AML-193 (cell line): Measurements from ENCODE around the gene DCLK1.
A peak's percentile ranks its signal among the peaks of the same experiment; 100 is the strongest.

Experiments
- DNase-seq, 2 experiments: peaks; one replicate each; lab custom pipeline; 2025; lab: John Stamatoyannopoulos, UW

DCLK1 gene

GRCh38 chr13:35830850-35831450 lies 300.2 kb downstream of the DCLK1 start:
- no peak for DNase-seq

DNA sequence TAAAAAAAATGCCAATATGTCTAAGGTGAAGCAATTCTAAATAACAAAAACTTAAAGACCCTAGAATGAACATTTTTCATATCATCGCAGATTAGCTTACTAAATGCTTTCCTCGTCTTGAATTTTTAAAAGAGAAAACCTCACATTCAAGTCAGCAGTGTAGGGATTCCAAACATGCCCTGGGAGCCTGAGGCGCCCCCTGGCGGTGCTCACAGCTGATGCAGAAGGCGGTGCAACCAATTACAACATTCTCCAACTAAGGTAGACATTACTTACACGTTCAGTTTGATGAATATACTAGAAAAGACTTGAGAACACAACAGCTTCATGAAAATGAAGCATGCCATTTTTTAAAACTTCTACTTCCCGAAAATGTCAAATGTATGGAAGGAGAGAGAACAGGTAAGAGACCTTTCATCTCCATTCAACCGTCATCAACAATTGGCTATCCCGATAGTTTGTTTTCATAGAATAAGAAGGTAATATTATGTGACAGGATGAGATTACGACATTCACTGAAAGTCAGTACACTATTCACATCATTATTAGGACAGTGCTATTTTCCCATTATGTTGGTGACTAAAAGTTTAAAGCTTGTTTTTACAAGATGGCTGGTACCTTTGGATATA lies 304.4 kb downstream of the DCLK1 start:
- DNase-seq: peak; percentile 24 to 34

DNA sequence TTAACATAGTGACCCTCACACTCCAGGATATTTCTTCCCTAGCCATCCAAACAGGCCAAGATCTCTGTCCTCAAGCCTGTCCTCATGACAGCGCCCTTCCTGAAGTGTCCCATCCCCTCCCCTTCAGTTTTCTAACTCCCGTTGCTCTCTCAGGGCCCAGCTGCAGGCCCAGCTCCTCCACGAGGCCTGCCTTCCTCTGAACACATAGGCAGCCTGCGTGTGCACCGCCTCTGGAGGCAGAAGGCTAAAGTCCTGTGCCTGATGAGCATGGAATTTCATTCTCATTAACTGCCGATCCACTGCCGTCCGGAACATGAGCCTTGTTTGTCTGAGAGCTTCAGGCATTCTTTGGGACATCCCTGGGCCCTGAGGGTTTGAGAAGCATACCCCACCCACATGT lies 306.4 kb downstream of the DCLK1 start:
- no peak for DNase-seq

DNA sequence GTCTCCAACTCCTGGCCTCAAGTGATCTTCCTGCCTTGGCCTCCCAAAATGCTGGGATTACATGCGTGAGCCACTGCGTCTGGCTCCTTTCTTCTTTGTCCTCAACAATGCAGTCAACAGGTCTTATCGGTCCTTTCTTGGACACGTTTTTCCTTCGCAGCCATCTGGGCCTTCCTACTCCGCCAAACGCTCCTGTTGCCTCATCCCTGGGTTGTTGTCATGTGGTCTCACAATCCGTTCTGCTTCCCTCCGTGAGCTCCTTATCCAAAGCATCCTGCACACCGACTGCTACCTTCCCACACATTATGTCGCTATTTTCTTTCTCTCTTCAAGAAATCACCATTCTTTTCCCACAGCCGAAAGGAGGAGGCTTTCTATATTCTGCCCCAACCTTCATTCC lies 306.8 kb downstream of the DCLK1 start:
- DNase-seq: no peak

- no peak for DNase-seq
Observed at GRCh38 chr13:35822666-35823065, 308.5 kb downstream of the DCLK1 start.

DNA sequence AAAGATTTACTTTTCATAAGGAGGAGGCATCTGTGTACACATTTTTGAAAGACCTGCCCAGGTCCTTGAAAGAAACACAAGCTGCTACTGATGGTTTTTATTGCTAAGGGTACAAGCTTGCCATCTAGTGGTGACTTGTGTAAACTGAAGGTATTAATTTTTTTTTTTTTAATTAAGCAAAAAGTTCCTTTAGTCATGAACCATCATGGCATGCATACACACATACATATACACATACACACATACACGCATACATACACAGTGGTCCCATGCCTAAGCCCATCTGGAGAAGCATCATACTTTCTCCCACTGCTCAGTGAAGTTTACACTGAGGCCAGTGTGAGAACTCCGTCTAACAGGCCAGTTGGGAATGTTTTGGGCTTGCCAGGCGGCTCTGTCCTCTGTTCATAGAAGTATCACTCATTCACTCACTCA lies 312.5 kb downstream of the DCLK1 start:
- peak; percentile 11 to 27 for DNase-seq

DNA sequence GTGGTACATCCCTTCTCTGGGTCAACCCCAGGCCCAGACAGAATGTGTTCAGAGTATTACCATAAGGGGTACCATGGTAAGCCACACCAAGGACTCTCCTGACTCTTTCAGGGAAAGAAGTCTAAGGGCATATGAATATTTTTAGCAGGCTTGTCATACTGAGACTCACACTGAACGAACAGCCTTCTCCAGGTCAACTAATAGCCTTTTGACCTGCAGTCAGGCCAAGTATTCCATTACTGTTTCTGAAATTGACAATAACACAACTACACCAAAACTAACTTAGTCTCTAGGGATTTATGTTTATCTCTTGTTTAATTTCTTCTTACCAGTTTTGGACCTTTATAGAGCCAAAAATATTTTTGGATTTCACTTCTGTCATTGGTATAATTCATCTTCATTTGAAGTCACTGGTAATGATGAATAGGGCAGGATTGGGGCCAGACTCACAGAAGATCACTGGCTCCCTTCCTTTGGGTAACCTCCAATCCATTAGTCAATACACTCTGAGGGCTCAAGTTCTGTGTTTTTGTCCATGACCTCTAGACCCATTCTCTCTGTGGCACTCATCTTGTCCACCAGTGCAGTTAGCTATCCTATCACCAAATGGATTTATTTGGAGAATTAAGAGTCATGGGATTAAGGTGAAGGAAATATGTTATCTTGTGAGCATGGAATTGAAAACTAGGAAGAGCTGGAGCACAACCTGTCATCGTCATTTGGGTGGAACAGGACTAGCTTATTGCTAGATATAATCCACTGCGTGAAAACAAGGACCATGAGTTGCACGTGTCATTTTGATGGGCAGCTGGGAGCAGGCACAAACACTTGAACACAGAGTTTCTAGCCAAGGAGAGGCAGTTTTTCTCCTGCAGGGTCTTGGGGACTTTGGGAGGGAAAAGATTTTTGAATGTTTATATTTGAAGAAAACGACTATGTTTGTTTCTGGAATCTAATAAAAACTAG lies 313.3 kb downstream of the DCLK1 start:
- DNase-seq: no peak

- no peak for DNase-seq
Observed at GRCh38 chr13:35814605-35815011, 316.6 kb downstream of the DCLK1 start.

DNA sequence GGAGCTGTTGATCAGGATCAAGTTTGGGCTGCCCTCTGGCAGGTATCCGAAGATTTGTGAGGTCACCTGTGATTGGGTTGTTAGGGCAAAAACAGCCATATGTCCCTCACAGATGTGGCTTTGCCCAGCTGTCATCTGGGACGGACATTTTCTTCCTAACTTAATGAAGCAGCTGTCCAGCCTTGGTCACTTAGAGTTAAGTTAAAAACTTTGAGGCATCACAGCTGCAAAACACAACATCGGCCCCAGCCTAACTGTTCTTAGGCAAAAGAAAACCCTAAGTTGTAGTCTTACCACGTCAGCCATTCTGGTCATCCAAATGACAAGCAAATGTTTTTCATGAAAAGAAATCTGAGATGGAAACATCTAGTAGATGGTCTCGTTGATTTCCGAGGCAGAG lies 318.4 kb downstream of the DCLK1 start:
- DNase-seq: no peak

DNA sequence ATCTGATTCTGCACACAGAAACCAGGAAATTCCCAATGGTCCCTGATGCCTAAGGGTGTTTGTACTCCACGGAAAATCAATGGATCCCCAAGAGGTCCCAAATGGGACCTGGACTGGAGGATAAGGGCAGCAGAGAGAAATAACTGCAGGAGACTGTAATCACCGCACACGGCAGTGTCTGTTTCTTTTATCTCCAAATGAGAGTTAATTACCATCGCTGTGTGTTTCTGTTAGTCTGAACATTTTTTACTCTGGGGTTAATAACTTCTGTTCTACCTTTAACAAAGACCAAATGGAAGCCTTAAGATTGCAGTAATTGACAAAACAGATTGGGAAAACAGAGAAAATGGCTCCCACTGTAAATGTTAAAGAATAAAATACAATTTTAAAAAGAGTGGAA lies 320.9 kb downstream of the DCLK1 start:
- no peak for DNase-seq

- no peak for DNase-seq
Observed at GRCh38 chr13:35808846-35809245, 322.3 kb downstream of the DCLK1 start.

DNA sequence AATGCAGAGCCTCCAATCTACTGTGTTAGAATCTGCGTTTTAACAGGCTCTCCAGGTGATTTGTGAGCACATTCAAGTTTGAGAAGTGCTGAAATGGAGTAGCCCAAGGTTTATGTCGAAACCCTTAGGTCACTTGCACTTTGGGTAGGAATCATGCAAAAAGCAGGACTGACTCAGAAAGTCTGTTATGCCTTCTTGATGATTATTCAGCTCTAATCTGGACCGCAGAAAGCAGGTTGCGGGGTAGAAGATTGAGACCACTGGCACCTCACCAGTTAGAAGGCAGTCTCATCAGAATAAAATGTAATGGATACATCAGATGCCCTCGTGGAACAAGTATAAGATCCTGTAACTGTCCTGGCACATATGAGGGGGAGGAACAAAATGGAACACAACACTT lies 326.3 kb downstream of the DCLK1 start:
- DNase-seq: no peak

DNA sequence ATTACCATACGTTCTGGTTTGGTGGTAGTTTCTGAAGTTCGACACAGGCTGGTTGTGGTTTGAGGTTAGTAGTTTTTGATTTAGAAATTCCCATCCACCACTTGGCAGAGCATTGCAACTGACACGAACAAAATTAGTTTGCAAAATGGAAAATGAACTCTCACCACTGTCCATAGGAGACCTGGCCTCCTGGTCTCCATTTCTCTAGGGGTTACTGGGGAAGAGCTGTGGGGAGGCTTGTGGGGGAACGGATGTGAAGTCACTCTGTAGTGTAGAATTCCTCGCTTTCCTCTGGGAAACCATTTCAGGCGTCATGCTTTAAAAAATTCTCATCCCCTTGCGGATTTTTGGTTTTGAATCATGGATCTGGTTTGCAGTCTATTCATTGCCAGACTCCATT lies 333.2 kb downstream of the DCLK1 start:
- DNase-seq: no peak

DNA sequence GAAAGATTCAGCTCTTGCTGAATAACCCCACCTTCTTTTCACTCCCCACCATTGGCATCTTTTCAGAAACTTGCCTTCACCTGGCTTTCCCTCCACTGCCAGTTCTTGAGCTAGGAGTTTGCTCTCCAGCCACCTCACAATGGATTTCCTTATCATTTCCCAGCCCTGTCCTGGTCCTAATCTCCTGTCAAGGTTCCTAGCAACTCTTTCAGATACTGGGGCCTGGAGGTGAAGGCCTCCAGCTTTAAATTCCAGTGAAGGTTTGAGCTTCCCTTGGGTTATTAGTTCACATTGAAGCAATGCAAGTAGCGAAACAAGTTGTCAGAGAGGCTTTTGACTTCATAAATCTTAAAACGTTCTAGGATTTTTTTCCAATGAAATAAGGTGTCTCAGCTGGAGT lies 333.9 kb downstream of the DCLK1 start:
- no peak for DNase-seq

GRCh38 chr13:35796623-35797022 lies 334.6 kb downstream of the DCLK1 start:
- no peak for DNase-seq

DNA sequence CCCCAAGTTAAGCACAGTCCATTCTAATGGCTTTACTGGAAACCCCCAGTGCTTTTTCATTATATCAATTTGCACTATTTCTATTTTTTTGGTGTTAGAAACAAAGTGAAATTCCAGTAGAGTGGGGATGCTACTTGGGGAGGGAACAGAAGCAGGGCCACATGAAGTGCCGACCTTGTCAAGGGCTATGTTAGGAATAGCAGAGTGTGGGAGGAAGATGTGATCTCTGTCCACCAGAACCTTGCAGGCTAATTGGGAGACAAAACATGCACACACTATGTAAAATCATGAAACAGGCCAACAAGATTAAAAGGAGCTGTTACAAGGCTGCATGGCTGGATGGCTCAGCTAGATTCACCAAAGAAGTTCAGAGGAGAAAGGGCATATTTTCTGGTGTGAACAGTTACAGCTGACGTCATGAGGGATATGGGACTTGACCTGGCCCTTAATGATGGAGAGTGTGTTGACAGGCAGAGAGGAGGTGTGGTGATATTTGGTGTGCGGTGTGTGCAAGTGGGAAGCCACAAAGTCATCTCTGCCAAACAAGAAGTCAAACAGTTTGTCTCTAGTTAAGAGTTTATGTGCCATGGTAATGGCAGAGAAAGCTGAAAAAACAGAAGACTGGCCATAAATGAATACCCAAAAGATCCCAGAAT lies 336.3 kb downstream of the DCLK1 start:
- no peak for DNase-seq

DNA sequence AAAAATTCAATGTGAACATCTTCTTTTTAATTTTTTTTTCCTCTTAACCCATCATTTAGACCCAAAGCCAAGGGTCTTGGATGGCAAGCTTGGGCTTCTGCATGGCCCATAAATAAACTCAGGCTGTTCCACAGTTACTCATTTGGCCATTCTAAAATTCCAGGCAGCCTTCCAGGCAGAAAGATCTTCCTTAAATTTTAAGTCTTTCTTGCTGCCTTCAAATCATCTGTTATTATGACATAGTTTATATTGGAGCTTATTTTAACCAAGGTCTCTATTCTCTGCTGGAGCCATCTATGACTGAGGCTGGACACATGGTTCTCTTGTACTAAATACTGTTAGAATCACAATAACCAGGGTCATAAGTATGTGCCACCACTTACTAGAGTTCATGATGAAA lies 337.4 kb downstream of the DCLK1 start:
- DNase-seq: no peak

- no peak for DNase-seq
Observed at GRCh38 chr13:35792911-35793310, 338.3 kb downstream of the DCLK1 start.

- no peak for DNase-seq
Observed at GRCh38 chr13:35792021-35792420, 339.2 kb downstream of the DCLK1 start.

- no peak for DNase-seq
Observed at GRCh38 chr13:35791184-35791851, 339.9 kb downstream of the DCLK1 start.

DNA sequence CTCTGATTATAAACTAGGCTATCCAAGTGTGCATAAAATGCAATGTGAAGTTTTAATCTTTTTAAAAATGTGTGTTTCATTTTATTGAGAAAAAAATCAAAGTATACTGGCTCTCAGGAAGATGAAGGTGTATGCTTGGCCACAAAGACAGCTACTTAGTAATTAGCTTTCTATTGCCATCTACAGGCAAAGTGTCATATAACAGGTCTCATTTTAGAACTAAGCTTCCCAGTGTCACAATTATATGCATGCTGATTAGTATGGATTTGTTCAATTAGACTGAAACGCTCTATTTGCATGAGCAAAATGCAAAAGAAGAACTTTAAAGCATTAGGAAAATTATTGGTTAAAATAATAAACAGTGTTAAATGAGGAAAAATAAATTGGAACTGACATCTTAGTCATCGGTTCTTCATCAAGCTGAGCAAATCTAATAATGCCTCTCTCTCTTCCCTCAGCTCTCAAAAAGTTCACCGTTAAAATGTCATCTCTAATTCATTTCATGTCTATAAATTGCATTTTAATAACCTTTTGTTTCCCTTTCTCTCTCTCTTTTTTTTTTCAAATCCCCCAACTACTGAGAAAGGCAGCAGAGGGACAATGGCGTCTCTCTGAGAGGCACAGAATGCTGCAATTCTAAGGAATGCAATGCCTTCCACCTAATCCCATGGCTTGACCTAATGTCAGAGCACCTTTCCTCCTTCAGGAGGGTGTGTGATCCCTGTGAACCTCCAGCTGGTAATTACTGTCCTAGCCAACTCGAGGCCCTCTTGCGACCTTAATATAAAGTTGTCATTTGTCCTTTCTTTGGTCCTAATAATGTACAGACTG lies 341.6 kb downstream of the DCLK1 start:
- peak; percentile 33 to 34 for DNase-seq
